Activated CD4-positive, alpha-beta T cell treated with anti-CD3 and anti-CD28 coated beads, Interleukin-2, amount 50 U/mL, for 48 hours (primary cell): Measurements from ENCODE around the gene MTUS2.

Experiments
- DNase-seq, 2 experiments: peaks; one replicate each; pipeline ENCODE4 v3.0.0-alpha.2; 2020

Gene MTUS2

DNA sequence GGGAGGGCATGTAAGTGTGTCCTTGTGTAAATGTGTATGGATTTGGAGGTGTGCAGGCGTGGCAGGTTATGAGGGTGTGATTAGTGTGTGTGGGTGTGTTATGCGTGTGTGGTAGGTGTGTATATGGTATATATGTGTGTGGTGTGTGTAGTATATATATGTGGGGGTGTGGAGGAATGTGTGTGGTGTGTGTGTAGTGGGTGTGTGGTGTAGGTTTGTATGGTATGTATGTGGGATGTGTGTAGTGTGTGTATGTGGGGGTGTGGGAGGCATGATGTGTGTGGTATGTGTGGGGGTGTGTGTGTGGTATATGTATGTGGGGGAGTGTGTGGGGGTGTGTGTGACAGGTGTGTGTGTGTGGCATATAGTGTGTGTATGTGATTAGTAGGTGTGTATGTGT lies 671.1 kb downstream of the MTUS2 start:
- DNase-seq: no peak

GRCh38 chr13:29493796-29494195 lies 673.7 kb downstream of the MTUS2 start:
- DNase-seq: no peak

DNA sequence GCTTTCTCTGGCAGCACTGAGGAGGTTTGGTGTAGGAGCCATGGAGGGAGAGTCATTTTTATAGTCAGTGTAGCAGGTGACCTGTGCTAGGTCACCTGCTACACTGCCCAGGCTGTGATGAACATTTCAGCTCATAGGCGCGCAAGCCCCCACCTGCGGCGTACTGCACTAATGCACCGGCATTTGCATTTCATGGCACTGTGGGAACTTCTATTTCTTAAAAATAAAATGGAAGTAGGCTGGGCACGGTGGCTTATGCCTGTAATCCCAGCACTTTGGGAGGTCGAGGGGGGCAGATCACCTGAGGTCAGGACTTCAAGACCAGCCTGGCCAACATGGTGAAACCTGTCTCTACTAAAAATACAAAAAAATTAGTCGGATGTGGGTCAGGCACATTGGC lies 674.4 kb downstream of the MTUS2 start:
- no peak for DNase-seq

GRCh38 chr13:29496241-29496712 lies 676.1 kb downstream of the MTUS2 start:
- no peak for DNase-seq

- no peak for DNase-seq
These were observed 677.1 kb downstream of the MTUS2 start for GRCh38 chr13:29497137-29497654.

DNA sequence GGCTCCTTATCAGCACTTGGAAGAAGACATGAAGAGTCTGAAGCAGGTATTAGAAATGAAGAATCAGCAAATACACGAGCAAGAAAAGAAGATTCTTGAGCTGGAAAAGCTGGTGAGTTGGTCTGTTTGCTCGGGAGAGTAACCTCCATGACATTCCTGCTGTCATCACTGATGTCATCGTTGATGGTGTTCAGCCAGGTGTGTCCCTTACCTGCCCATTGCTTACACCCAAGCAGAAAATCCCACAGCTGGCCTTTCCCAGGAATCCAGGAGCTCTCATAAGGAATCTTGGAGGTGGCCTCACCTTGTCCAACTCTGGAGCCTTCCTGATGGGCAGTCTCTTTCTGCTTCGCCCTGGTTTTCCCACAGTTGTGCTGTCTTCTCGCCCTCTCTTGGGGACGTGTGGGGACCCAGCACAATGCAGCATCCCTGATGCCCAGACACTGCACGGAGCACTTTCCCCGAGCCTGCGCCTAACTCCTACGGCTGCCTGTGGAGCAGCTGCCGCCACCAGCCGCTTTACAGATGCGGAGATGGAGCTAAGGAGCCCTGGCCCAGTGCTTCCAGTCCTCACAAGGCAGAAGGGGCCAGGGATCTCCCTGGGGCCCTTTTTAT lies 678.4 kb downstream of the MTUS2 start:
- no peak for DNase-seq

DNA sequence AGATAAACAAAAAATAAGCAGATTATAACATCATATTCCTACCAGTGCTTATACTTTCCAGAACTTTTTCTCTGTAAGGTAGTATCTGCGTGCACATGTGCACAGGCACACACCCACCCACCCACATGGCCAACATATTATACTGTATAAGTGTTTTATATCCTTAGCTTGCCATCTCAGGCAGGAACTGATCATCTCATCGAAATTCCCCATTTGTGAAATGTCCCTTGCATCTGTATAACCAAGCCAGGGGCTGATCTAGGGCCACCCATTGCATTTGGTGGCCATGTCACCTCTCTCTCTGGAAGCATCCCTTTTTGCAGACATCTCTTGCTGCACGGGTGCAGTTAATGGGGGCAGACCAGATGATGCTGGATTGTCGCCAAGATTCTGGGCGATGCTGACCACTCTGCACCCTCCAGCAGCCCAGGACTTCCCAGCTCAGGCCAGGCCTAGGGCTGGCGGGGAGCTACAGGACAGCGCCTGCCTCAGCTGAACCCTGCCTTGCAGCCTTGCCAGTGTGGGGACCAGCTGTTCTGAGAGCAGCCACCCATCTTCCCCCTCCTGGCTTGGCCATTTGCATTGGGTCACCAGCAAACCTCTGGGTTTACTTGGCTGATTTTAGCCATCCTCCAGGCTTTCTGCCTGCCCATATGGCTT lies 679.5 kb downstream of the MTUS2 start:
- no peak for DNase-seq

GRCh38 chr13:29500386-29500785 lies 680.2 kb downstream of the MTUS2 start:
- DNase-seq: no peak

- no peak for DNase-seq
These were observed 681.5 kb downstream of the MTUS2 start for GRCh38 chr13:29501674-29502073.

DNA sequence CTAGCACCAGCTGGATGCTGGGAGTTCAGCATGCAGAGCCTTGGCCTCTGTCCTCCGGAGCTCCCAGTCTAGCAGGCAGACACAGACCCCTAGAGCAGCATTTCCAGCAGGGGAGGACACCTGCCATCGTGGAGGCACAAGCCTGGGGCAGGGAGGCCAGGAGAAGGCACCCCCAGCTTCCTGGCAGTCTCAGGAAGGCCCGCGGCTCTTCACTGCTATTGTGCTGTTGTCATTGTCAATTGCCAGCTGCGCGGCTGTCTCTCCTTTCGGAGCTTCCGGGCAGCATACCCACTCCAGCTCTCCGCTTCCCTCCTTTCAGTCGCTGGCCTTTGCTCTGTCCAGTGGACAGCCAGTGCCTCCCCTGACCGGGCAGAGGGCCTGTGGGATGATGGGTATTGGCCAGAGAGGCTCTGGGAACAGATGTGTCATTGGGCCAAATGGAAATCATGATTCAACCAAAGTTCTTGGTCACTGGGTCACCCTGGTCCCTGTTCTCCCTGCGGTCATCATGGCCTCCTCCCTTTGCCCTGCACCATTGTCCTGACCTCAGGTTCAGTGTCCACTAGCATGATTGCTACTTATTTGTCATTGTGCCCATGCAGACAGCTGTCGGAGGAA lies 682.4 kb downstream of the MTUS2 start:
- no peak for DNase-seq

- no peak for DNase-seq
These were observed 683.1 kb downstream of the MTUS2 start for GRCh38 chr13:29503041-29503837.

- DNase-seq: no peak
These were observed 684.6 kb downstream of the MTUS2 start for GRCh38 chr13:29504691-29505090.

- DNase-seq: no peak
These were observed 685.4 kb downstream of the MTUS2 start for GRCh38 chr13:29505511-29505910.

DNA sequence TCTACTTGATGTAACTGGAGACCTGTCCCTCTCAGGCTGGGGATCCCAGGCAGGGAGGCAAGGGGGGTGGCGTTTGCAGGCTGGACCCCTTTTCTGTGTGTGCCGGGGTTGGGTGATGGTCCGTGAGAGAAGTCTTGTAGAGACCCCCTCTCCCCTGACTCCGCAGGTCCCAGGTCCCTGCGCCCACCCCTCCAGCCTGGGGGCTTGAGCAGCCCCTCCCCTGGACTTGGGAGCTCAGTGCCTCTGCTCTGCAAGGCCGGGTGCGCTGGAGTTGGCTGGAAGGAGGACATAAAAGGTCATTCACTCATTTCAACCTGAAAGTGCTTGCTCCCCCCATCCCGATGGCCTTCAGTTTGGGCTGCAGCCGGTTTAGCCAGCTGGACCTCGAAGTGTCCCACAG lies 685.8 kb downstream of the MTUS2 start:
- no peak for DNase-seq

- DNase-seq: no peak
These were observed 687.2 kb downstream of the MTUS2 start for GRCh38 chr13:29507356-29507755.

DNA sequence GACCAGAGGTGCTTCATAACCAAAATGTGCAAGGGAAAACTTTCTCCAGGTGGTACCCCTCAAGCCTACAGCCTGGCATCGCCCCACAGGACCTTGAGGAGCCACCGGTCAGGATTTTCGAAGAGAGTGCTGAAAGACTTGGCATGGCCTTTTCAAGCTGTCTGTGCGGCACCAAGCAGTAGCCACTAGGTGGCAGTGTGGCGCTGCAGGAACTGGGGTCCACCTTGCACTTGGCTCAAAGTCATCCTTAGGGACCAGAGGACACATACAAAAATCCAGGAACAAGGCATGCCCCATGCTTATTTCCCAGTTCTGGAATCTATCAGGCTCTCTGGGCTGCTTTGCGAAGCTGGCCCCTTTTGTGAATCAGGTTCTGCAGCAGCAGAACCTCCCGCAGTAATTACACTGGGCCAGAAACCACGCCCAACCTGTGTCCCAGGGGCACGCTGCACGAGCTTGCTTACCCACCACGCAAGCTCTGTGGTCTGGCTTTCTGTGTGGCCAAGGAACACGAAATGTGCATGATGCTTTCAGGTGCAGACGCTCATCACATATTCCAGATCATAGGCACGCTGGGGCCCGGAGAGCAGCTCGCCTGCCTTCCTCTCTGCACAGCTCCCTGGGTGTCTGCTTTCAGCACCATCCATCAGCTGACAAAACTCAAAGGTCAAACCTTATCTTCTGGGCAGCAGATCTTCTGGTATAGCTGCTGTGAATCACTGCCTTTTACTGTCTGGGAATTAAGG lies 688.2 kb downstream of the MTUS2 start:
- peak; percentile 80 to 82 for DNase-seq

GRCh38 chr13:29508876-29509252 lies 688.7 kb downstream of the MTUS2 start:
- no peak for DNase-seq

- no peak for DNase-seq
These were observed 690.0 kb downstream of the MTUS2 start for GRCh38 chr13:29509999-29510589.

- DNase-seq: no peak
These were observed 690.5 kb downstream of the MTUS2 start for GRCh38 chr13:29510651-29511084.

DNA sequence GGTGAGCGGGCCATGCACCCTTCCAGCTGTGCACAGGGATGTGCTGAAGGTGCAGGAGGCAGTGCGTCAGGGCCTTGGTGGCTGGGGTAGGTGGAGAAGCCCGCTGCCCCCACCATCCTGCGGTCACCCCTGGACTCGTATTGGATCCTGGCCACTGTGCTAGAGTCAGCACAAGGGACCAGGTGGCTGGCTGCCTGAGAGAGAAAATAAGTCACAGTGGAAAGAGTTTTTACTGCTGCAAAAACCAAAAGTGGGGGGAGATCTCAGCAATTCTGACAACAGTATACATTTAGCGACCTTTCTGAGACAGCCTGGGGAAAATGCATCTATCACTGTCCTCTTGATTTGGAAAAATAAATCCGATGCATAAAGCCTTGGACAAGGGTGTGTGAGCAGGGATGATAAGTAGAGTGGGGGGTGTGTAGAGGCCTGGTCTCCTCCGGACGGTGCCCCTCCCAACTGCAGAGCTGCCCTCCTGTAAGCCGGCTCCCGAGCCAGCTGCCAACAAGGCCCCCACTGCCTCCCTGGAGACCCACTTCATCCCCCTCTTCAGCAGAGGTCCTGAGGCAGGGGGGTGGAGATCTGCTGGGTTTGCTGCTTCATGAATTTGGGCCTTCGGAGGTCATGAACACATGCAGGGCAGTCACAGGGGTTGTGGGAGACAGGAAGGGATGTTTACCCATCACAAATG lies 691.1 kb downstream of the MTUS2 start:
- no peak for DNase-seq

- DNase-seq: no peak
These were observed 691.8 kb downstream of the MTUS2 start for GRCh38 chr13:29511980-29512379.
